ENCODE results near the gene SART3. TPM values are rescaled to one million over a fixed set of nuclear protein-coding genes. Genes with fewer than 3 reads are reported as not detected.

The SART3 gene
- total and polyA plus RNA-seq, 2 of the 8 experiments (the other 6 are each of a cell fraction or from before 2014, with no cell fraction given), result 16.0 to 103 TPM

- Histone ChIP-seq H4K5ac (ENCODE audit: insufficient read length, low read depth, low read length) (no peak overlapping the region), H3K4ac (replicated peaks; ENCODE audit: insufficient read length, low read depth, low read length) (no peak overlapping the region), H3K14ac (ENCODE audit: insufficient read length) (no peak overlapping the region), H2BK20ac (ENCODE audit: low read length) (no peak overlapping the region), H3K27ac (ENCODE audit: low read depth, low read length) (no peak overlapping the region), H2BK120ac (replicated peaks; ENCODE audit: low read depth, low read length) (peak overlapping the region; percentile 72), H2AK5ac (ENCODE audit: low read depth, low read length) (no peak overlapping the region), H4K91ac (replicated peaks; ENCODE audit: insufficient read length, low read length) (no peak overlapping the region), H3K4me1 (replicated peaks in 1 of 4; ENCODE audit: control insufficient read depth in 3 of 4, insufficient read depth in 4 of 4, low read length in 3 of 4) (peaks cover 0 to 5% (median 3%) of the 10 kb centered on the region in 4 experiments; a peak in 3 of 7 replicates), H2BK15ac (ENCODE audit: low read length) (no peak overlapping the region), H3K9ac (replicated peaks in 1 of 4; ENCODE audit: extremely low read depth in 1 of 4, low read depth in 3 of 4, low read length in 3 of 4) (no peak overlapping the region), H3K36me3 (ENCODE audit: control insufficient read depth in 2 of 4, insufficient read depth in 4 of 4, low read length in 3 of 4) (no peaks in the 10 kb centered on the region), H3K4me2 (ENCODE audit: insufficient read depth in 1 of 2, low read depth in 2 of 2, low read length in 2 of 2) (no peak overlapping the region), H2BK12ac (ENCODE audit: low read depth, low read length) (no peak overlapping the region), H3K4me3 (ENCODE audit: extremely low read depth in 1 of 4, insufficient read depth in 2 of 4, low read depth in 3 of 4, low read length in 4 of 4) (no peak overlapping the region), H4K8ac (ENCODE audit: extremely low read depth, insufficient read depth, low read length) (no peak overlapping the region), H3K9me3 (ENCODE audit: insufficient read depth in 2 of 2, low read depth in 1 of 2, low read length in 1 of 2) (0 out of 4 replicates have a peak, but pooled peaks cover 0 to 8% of the 10 kb centered on the region in 2 experiments), H3K18ac (ENCODE audit: extremely low read depth, low read length) (no peak overlapping the region), H3K27me3 (replicated peaks in 1 of 4; ENCODE audit: control insufficient read depth in 3 of 4, extremely low read depth in 1 of 4, insufficient read depth in 3 of 4, low read length in 3 of 4) (no peaks in the 10 kb centered on the region), H4K20me1 (replicated peaks in 1 of 2; ENCODE audit: control insufficient read depth in 1 of 2, insufficient read depth in 2 of 2, low read length in 2 of 2) (no peaks in the 10 kb centered on the region), H3K23me2 (ENCODE audit: low read depth, low read length) (0 out of 2 replicates have a peak, but pooled peaks cover 2% of the 10 kb centered on the region), H3K79me1 (ENCODE audit: low read depth, low read length) (no peaks in the 10 kb centered on the region), H3K23ac (ENCODE audit: insufficient read length) (no peak overlapping the region), H2AFZ (ENCODE audit: low read length) (no peak overlapping the region), H2BK5ac (ENCODE audit: low read depth, low read length) (no peak overlapping the region), H3K56ac (replicated peaks; ENCODE audit: insufficient read length, low read depth, low read length) (peak overlapping the region; percentile 73), H3K79me2 (ENCODE audit: control insufficient read depth in 1 of 2, insufficient read depth in 2 of 2, low read length in 2 of 2) (no peaks in the 10 kb centered on the region)
- FAIRE-seq (no peak), DNase-seq (ENCODE audit: low read depth in 1 of 2, low spot score in 2 of 2) (no peak)
- 73% methylated on average over 2 of the region's 2 CpGs; no CpG with 5 or more reads in 1 of the 2 experiments for WGBS, 2 experiments (ENCODE audit: extremely low coverage in 1 of 2, insufficient coverage in 1 of 2, insufficient read length in 1 of 2, insufficient replicate concordance in 2 of 2, low coverage in 1 of 2, low lambda C conversion rate in 2 of 2, missing lambda C conversion rate in 1 of 2)
- TF ChIP-seq POU5F1 (IDR thresholded peaks at IDR 0.05; ENCODE audit: low read depth, low read length) (no peak), RFX5 (IDR thresholded peaks at IDR 0.05; ENCODE audit: borderline replicate concordance, low read depth, low read length) (no peak), POLR2AphosphoS5 (IDR thresholded peaks at IDR 0.05; ENCODE audit: low read depth, low read length) (no peak), RXRA (IDR thresholded peaks at IDR 0.05; ENCODE audit: insufficient read depth, low read depth, low read length) (no peak), EGR1 (IDR thresholded peaks at IDR 0.05; ENCODE audit: borderline replicate concordance, low read depth, low read length) (no peak), KDM5A (IDR thresholded peaks at IDR 0.05; ENCODE audit: low read length) (no peak), RNF2 (IDR thresholded peaks at IDR 0.05; ENCODE audit: borderline replicate concordance, low read depth, low read length, missing control alignments, poor library complexity, severe bottlenecking) (no peak), SP4 (IDR thresholded peaks at IDR 0.05; ENCODE audit: low read length) (no peak)
- TF ChIP-seq, protein P1, sequence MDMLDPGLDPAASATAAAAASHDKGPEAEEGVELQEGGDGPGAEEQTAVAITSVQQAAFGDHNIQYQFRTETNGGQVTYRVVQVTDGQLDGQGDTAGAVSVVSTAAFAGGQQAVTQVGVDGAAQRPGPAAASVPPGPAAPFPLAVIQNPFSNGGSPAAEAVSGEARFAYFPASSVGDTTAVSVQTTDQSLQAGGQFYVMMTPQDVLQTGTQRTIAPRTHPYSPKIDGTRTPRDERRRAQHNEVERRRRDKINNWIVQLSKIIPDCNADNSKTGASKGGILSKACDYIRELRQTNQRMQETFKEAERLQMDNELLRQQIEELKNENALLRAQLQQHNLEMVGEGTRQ (IDR thresholded peaks at IDR 0.05; ENCODE audit: low read length), result no peak
- TF ChIP-seq, protein P2, sequence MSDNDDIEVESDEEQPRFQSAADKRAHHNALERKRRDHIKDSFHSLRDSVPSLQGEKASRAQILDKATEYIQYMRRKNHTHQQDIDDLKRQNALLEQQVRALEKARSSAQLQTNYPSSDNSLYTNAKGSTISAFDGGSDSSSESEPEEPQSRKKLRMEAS (IDR thresholded peaks at IDR 0.05), result no peak
- CTCF ChIA-PET (ENCODE audit: partially characterized antibody), result interaction anchor here (0.7 to 3.3 kb wide), 6 partner anchors 10 to 494 kb away, joined by 3 to 34 read pairs (median 3); no protein-coding TSS in a partner anchor
- POLR2A ChIA-PET (ENCODE audit: partially characterized antibody), result interaction anchor here (1.4 kb wide), 1 partner anchor 78 kb away, joined by 3 read pairs; the partner anchor contains the start of gene ISCU
Observed at GRCh38 chr12:108484431-108484830, 76.5 kb downstream of the SART3 start.

Data from H1 (cell line).